NCI-H345 treated with DMSO at 0.1 percent for 48 hours (cell line): Measurements from ENCODE around the gene THEMIS.
"Not testable (repeated sequence)": the region's sequence is repeated elsewhere in the genome, so short reads cannot be mapped to it uniquely, and the experiment has no call there.

Experiments used
- DNase-seq: peaks from one replicate; lab custom pipeline; 2025; ENCODE audit not compliant: unreplicated experiment; lab: John Stamatoyannopoulos, UW

THEMIS gene

DNA sequence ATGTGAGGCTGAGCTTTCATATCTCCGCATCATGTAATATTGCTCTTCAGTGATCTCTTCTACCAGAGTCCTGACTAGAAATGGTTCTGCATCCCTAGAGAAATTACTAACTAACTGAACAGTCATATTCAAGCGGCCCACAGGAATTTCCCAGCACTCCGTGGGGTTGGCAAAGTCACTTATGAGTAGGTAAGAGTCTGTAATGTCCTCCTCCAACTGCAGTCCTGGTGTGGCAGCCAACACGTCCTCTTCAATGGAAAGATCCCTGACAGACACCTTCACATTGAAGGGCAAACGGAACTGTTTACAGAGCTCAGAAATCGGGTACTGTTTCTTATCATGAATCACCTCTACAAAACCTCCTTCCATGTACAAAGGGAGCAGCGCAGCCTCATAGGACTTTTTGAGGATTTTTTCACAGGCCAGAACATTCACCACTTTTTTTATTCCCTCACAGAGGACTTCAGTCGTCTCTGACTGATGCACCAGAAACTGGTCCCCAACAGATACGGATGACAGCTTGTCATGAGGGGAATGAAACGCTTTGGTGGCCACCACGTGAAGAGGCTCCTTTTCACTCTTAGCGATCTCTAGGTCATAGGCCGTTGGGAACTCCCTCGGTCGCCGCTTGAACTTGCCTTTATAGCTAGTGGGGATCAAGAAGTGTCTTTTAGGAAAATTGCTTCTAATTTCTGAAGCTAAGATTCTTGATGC is 87.7 kb downstream of the THEMIS start:
- DNase-seq, result no peak

DNA sequence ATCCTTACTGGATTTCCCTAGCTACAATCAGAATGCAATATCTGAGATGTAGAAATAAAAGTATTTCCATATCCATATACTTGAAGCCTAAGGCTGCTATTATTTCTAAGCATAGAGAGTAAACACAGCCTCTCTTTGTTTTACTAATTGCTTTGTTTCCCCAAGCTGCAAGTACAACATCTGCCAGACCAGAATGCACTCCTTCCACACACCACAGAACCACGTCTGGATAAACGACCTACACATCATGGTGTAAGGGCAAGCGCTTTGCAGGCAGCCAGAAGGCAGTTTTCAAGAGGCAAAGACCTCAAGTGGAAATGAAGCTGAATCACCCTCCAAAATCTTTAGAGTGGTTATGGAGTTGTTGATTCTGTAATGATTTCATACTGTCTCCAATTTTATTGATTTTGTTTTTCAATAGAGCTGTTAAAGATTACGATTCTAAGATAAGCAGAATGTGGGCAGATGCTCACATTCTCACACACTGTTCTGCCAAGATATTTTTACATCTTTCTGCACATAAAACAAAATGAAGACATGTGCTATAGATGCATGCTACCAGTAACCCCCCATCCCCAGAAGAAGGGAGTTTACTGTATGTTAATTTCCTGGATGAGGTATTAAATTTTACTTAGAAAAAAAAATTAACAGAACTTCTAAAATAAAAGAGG is 88.8 kb downstream of the THEMIS start:
- no peak for DNase-seq

DNA sequence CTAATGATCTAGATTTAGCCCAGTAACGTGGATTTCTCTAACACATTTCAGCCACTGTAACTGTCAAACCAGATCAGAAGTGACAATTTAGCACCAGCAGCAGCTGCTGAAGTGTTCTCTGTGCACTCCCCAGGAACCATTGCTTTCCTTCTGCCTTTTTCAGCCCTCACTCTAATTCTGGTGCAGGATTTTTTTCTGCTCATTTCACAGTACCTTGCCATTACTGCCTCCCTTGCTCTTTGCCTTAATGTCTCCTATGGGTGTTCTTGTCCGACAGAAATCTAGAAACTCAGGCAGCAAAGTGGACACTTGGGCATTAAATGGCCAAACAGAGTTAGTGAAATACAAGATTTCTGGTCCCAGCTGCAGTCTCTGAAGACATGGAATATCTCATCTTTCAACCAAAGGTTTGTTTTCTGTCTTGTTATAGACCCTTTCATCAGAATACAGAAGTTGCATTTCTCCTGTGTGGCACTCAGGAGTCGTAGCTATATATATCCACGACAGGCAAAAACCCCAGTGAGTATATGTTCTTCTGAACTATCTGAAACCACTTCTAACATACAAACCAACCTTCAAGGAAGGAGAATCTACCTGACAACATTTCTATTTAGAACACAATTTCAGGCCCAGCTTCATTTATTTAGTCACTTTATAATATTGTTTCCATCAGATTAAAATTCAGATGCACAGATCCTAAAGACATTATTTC is 92.9 kb downstream of the THEMIS start:
- no peak for DNase-seq

DNA sequence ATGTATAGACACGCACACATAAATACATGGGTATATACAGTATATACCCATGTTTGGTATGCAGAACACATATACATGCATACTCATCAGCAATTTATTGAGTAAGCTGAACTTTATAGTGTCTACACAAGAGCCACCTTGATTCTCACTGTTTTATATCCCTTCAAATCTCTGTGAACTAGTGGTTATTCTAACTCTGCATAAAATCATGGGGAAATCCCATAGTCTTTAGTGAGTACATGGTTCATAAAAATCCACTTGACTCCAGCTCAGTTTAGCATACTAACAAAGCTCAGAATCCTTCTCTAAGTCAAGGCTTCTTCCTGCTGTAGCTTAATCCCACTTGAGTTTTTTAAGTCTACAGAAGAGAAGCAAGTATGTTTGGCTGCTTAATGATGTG is 104.1 kb downstream of the THEMIS start:
- no peak for DNase-seq

DNA sequence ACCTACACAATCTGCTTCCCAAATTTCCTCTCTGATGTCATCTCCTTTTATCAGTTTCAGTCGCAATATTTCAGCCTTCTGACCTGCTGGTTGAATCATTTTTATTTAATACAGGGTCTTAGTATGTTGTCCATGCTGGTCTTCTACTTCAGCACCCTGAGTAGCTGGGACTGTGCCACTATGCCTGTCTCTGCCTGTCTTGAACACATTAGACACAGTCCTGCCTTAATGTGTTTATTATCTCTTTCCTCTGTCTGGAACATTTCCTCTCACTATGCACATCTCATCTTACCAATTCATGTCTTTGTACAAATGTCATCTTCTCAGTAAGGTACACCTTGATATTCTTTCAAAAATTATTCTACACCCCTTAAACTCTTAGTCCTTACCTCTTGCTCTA is 106.5 kb downstream of the THEMIS start:
- DNase-seq, result no peak

DNA sequence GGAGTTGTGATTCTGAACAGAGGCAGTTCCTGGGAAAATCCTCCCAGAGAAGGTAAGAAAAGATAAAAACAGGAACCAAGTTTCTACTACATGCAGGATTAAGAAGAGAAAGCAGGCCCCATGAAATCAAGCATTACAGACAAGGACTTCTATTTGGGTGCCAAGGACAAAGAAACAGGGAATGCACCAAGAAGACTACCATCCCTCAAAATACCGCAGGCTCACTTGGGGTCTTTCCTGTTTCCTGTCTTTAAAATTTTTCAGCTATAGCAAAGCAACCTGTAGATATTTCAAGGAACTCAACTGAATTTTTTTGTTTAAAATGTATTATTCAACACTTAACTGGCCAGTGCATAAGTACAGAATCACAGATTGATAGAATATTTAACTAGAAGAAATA is 107.5 kb downstream of the THEMIS start:
- DNase-seq, result no peak

DNA sequence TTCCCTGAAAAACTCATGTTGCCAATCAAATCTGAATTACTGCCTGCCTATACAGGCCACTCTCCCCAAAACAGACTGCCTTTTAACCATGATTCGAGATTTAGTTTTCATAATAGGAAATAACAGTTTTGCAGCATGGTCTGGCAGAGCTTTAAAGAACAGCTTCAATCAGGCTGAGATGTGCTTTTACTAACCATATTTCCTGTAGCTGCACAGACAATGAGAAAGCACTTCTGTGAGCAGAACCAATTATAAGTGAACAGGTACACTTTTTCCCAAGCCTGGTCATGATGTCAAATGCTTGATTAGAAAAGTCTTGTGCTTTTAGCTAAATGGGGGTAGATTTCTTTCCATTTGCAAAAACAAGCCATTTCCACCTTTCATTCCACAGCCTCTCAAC is 108.2 kb downstream of the THEMIS start:
- DNase-seq, result no peak

DNA sequence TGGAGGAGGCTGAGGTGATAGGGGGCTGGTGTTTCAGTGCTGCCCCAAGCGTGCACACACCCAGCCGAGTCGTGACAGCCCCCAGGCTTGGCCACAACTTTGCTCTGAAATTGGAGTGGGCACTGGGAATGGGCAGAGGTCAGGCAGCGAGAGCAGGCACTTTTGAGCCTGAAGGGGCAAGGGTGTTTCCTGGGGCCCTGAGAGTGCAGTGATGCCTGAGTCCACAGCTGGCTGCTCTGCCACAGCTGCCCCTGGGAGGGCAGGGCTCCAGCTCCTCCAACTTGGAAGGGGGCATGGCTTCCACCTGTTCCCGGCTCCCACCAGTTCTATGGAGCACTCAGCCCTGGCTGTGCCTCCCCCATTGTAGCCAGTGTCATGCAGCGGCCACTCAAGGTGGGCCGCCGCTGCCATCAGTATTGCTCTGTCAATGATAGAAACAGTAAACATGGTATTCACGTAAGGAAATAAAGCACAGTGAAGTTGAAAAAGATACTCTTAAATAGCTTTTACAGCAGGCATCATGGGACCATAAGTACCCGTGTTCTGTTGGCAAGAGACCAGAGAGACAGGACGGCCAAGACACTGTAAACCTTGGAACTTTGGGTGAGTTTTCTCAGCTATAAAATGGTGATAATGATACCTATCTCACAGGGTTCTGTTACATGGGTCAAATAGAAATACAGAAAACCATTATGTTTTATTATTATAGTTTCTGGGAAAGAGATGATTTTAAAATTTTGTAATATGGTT is 108.9 kb downstream of the THEMIS start:
- no peak for DNase-seq

DNA sequence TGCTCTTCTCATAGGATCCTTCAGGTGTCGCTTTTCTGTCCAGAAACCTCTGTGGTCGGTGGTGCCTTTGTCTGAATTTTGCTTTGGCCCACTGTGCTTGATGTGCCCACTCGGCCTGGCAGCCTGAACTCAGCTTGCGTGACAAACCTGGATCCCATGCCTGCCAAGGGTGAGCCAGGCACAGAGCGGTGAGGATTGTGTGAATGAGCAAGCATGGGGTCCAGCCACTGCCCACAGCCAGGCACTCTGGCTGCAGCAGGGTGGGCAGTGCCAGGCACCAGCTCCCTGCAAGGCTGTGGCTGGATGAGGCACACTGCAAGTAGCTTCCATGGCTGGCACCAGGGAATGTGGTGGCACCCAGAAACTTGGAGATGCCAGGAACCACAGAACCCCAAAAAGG is 110.3 kb downstream of the THEMIS start:
- DNase-seq, result no peak

DNA sequence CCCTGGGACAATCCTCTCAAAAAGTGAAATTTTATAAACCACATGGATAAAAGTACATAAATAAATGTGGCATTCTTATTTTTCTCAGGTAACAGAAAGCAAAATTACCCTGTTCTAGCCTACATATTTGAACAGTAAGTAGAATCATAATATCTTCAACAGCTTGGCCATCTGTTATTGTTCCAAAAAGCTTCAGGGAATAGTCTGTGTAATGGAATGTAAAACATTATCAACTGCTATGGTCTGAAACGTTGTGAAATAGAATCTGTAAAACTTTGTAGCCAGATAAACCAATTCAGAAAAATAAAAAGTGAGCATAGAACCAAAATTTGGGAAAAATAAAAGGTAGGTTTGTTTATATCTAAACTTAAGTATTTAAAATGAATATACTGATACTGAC is 114.7 kb downstream of the THEMIS start:
- no peak for DNase-seq

DNA sequence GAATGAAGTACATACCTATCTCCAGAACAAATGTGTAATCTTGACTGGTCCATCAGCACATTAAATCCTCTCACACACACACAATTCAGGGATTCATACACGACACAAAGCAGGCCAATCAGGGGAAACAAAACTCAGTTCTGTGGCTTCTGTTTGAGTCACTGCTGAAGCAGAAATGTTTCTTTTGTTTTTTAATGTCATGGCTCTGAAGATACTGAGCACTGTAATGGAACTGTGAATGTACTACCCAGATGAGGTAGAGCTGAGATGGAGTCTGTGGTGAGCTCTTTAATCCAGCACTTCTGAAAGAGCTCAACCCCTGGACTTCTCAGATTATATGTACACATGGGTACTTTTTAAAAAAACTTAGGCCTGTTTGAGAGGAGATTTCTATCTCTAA is 116.4 kb downstream of the THEMIS start:
- no peak for DNase-seq

DNA sequence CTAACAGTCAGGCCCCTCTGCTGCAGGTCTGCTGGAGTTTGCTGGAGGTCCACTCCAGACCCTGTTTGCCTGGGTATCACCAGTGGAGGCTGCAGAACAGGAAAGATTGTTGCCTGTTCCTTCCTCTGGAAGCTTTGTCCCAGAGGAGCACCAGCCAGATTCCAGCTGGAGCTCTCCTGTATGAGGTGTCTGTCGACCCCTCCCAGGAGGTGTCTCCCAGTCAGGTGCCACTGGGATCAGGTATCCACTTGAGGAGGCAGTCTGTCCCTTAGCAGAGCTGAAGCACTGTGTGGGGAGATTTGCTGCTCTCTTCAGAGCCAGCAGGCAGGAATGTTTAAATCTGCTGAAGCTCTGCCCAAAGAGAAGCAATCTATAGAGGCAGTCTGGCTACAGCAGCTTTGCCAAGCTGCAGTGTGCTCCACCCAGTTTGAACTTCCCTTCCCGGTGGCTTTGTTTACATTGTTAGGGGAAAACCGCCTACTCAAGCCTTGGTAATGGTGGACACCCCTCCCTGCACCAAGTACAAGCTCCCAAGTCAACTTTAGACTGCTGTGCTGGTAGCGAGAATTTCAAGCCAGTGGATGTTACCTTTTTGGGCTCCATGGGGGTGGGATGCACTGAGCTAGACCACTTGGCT is 119.1 kb downstream of the THEMIS start:
- not testable (repeated sequence) for DNase-seq

DNA sequence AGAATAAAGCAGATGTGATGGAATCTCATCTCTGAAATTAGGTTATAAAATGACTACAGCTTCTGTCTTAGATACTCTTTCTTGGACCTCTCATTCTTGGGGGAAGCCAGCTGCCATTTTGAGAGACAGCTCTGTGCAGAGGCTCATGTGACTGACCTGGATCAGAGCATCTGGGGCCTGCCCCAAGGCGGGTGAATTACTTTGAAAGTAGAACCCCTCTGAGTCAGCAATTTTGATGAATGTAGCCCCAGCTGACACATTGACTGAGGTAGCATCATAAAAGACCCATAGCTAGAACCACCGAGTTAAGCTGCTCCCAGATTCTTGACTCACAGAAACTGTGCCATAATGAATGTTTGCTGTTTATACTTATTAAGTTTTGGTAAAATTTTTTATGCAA is 124.5 kb downstream of the THEMIS start:
- DNase-seq, result no peak

DNA sequence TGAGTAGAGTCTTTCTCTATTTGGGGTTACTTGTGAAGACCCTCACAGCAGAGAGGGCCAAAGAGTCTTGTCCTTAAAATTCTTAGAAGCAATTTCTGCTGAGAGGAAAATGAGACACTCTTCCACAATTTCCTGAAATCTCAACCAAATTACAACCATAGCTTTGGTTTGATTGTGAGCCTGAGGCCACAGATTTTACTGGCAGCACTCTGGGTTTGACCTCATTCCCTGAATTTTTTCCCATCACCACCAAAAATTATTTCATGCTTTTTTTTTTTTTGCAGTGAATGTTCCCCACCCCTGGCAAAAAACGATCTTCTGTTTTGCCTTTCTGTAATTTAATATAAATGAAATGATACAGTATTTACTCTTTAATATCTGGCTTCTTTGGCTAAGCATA is 125.5 kb downstream of the THEMIS start:
- DNase-seq, result no peak

DNA sequence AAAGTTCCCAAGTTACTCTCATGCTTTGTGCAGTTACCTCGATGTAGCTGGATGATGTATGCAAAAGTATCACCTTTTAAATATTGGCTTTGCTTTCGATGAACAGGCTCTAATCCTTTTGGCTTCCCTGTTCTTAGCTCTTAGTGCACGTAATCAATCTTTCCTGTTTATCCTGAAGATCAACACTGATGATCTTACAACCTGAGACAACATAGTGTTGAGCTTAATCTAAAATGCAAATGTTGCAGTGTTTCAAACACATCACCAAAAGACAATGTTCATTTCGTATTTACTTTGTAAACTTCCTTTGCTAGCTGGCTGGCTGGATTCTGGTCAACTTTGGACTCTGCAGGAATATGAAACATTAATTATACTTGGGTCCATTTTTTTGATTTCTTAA is 132.1 kb downstream of the THEMIS start:
- no peak for DNase-seq

DNA sequence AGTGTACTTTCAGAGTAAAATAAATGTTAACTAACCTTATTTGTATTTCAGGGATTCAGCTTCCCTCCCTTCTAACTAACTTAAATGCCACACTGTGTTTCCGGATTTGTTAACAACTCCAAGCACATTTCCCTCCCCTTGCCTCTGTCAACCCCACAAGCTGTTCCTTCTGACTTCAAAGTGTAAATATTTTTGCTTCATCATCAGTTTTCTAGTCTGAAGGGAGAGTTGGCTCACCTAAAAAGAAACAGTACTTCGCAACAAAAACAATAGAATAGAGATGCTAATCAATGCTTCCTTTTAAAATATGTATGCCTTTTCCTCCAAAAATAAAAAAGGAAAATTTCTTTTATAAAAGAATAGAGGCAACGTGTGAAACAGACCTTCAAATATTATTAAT is 132.6 kb downstream of the THEMIS start:
- no peak for DNase-seq

DNA sequence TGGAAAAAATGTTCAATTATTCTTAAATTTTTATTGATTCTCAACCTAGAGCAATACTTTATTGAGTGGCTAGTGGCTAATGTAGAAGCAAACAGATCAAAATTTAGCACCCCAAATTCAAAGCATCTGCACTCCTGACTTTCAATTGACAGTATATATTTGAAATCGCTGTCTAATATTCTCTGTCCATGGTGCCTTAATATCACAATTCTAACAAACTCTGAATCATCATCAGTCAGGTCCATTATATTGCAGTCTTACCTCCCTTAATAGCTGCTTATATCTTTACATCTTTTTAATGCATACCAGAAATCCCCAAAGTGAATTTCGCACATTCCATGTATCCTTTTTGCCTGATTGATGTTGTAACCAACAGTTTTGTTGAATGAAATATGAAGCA is 134.9 kb downstream of the THEMIS start:
- no peak for DNase-seq

DNA sequence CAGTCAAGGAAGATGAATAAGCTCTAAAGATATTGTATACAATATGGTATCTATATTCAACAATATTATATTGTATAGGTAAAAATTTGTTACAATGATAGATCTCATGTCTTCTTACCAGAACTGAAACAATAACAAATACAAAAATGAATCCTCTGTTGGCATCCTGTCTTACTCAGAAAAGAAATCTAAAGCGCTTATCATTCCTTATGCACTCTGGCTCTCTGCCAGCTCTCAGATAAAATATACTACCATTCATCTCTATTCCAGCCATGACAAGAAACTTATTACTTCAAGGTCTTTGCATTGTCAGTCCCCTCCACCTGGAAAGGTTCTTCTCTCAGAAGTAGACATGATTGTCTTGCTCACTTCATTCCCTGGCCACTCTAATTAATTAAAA is 138.6 kb downstream of the THEMIS start:
- no peak for DNase-seq

DNA sequence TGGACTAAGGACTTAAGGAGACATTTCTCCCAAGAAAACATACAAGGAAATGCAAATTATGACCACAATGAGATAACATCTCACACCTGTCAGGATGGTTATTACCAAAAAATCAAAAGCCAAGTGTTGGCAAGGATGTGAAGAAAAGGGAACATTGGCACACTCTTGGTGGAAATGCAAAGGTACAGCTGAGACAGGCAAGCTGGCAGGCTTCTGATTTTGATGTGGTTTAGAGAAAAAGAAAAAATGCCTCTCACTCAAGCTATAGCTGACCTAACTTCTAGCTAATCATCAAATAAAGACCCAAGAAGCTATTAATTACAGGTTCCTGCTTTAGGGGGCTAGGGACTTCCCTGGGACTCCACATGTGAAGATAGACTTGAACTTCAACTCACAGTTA is 139.8 kb downstream of the THEMIS start:
- no peak for DNase-seq

DNA sequence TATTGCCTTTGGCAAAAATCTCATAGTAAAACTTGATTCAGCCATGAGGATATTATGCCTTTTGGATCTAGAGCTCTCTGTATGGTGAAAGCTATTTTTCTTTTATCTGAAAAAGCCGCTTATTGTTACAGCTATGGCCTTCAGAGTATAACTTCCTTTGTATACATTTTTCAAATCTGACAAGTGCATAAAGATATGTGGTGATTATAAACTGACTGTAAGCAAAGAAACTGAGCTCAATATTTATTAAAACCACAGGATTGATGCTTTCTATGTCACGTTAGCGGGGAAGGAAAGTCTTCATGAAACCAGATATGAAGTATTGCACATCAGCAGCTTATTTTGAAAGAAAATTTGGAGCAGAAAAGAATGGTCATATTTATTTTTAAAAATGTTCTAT is 151.8 kb downstream of the THEMIS start:
- DNase-seq, result no peak

DNA sequence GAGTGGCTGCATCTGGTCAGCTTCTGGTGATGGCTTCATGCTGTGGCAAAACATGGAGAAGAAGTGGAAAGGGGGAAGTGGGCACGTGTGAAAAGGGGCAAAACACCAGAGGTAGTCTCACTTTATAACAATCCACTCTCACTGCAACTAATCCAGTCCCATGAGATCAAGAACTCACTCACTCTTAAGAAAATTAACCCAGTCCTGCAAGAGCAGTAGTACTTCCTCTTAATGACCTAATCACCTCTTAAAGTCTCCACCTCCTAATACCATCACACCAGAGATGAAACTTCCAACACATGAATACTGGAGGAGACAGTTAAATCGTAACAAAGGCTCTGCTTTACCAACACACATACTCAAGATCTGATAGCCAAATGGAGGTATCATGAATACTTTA is 152.6 kb downstream of the THEMIS start:
- no peak for DNase-seq
